GM23338 (cell line): Measurements from ENCODE around the gene KRTCAP2. TPM values are rescaled to one million over a fixed set of nuclear protein-coding genes. Genes with fewer than 3 reads are reported as not detected.
"Not testable (repeated sequence)": the region's sequence is repeated elsewhere in the genome, so short reads cannot be mapped to it uniquely, and the experiment has no call there.

ENCODE experiments used
- ATAC-seq: fragments of 200-7000 bp; cut with Tn5 transposase; 3 replicates; pipeline ENCODE4 v1.9.1; 2020
- DNase-seq: peaks from one replicate; pipeline ENCODE4 v3.0.0-alpha.2; 2015; ENCODE audit warnings: low spot score
- H2AFZ ChIP-seq: fragments of 200-600 bp; sonication (generic); 2 replicates; pipeline ENCODE4 v1.8.0; 2016; ENCODE audit warnings: antibody characterized with exemption, mild to moderate bottlenecking, moderate library complexity
- H3F3A ChIP-seq: fragments of 200-600 bp; sonication (generic); replicated peaks from 2 replicates; pipeline ENCODE4 v1.8.0; 2017; ENCODE audit warnings: antibody characterized with exemption, mixed run types, low read depth
- H3K27ac ChIP-seq: fragments of 200-600 bp; sonication (generic); 2 replicates; pipeline ENCODE4 v1.6.1; 2016; ENCODE audit warnings: low read depth
- H3K27me3 ChIP-seq: fragments of 200-600 bp; sonication (generic); 2 replicates; pipeline ENCODE4 v1.8.0; 2016; ENCODE audit warnings: mild to moderate bottlenecking, mixed run types, moderate library complexity; ENCODE audit not compliant: insufficient read depth
- H3K36me3 ChIP-seq: fragments of 200-600 bp; sonication (generic); 2 replicates; pipeline ENCODE4 v1.8.0; 2016; ENCODE audit warnings: mild to moderate bottlenecking; ENCODE audit not compliant: insufficient read depth
- H3K4me1 ChIP-seq: fragments of 200-600 bp; sonication (generic); 2 replicates; pipeline ENCODE4 v1.8.0; 2016; ENCODE audit warnings: mild to moderate bottlenecking, moderate library complexity; ENCODE audit not compliant: insufficient read depth
- H3K4me2 ChIP-seq: fragments of 200-600 bp; sonication (generic); 2 replicates; pipeline ENCODE4 v1.7.1; 2017; ENCODE audit warnings: mixed run types
- H3K4me3 ChIP-seq: fragments of 200-600 bp; sonication (generic); 2 replicates; pipeline ENCODE4 v1.6.1; 2016; ENCODE audit warnings: mixed run types
- H3K79me2 ChIP-seq: fragments of 200-600 bp; sonication (generic); replicated peaks from 2 replicates; pipeline ENCODE4 v1.8.0; 2017; ENCODE audit warnings: mild to moderate bottlenecking; ENCODE audit not compliant: insufficient read depth
- H3K9me2 ChIP-seq: fragments of 200-600 bp; sonication (generic); 2 replicates; pipeline ENCODE4 v1.8.0; 2017; ENCODE audit not compliant: insufficient read depth
- H4K20me1 ChIP-seq: fragments of 200-600 bp; sonication (generic); replicated peaks from 2 replicates; pipeline ENCODE4 v1.8.0; 2017; ENCODE audit warnings: mild to moderate bottlenecking; ENCODE audit not compliant: insufficient read depth
- H3K27ac Mint-ChIP-seq: 2 replicates; pipeline ENCODE4 v1.8.0; 2020; ENCODE audit warnings: inconsistent platforms, mild to moderate bottlenecking, moderate library complexity, mixed read lengths
- H3K27me3 Mint-ChIP-seq: 3 replicates; pipeline ENCODE4 v1.8.0; 2022; ENCODE audit warnings: low read depth, mild to moderate bottlenecking, moderate library complexity, mixed read lengths, inconsistent platforms; ENCODE audit not compliant: insufficient read depth, poor library complexity
- H3K36me3 Mint-ChIP-seq: 3 replicates; pipeline ENCODE4 v1.8.0; 2021; ENCODE audit warnings: low read depth, mild to moderate bottlenecking, inconsistent platforms, moderate library complexity, mixed read lengths
- H3K4me1 Mint-ChIP-seq: 3 replicates; pipeline ENCODE4 v1.8.0; 2020; ENCODE audit warnings: mild to moderate bottlenecking, inconsistent platforms, mixed read lengths
- H3K4me3 Mint-ChIP-seq: 3 replicates; pipeline ENCODE4 v1.8.0; 2021; ENCODE audit warnings: moderate library complexity, mild to moderate bottlenecking, inconsistent platforms, mixed read lengths
- H3K9me3 Mint-ChIP-seq: 3 replicates; pipeline ENCODE4 v1.8.0; 2020; ENCODE audit warnings: moderate library complexity, mild to moderate bottlenecking, inconsistent platforms, mixed read lengths
- ETS1 ChIP-seq: IDR thresholded peaks from 2 replicates; pipeline ENCODE4 v1.6.1; 2016; ENCODE audit warnings: antibody characterized with exemption
- polyA plus RNA-seq: library from polyadenylated mRNA; unstranded; fragments of >200 nt; fragmentation: Nextera tagmentation; extraction: Ambion mirVana; gene quantifications from 2 replicates; pipeline ENCODE4 v1.2.1, GENCODE V29; 2016
- total RNA-seq: library from RNA; depleted of rRNA; stranded (reverse); fragments of >200 nt; shearing (Covaris generic); gene quantifications from 2 replicates; pipeline ENCODE4 v1.2.3, GENCODE V29; 2014
- TF ChIP-seq, protein P1 (sequence below): fragments of 250-450 bp; sonication (Bioruptor Pico); IDR thresholded peaks from 2 replicates; pipeline ENCODE4 v1.5.0; 2020; ENCODE audit warnings: mild to moderate bottlenecking, moderate library complexity

The KRTCAP2 gene
- total and polyA plus RNA-seq, 2 experiments from 2014 or later: 106 to 579 TPM

- DNase-seq, H3F3A ChIP-seq, H3K4me3 Mint-ChIP-seq, H3K27me3 ChIP-seq, H3K9me3 Mint-ChIP-seq, H3K27me3 Mint-ChIP-seq, H3K4me3 ChIP-seq, H3K36me3 ChIP-seq, H3K4me1 ChIP-seq, H3K36me3 Mint-ChIP-seq, ATAC-seq, H3K4me2 ChIP-seq, H3K9me2 ChIP-seq, H3K79me2 ChIP-seq, H4K20me1 ChIP-seq, H3K27ac Mint-ChIP-seq: not testable (repeated sequence)
- peak overlapping the region; percentile 7; the same call in 1 of the 2 replicates for H3K27ac ChIP-seq
- 0 out of 2 replicates have a peak overlapping the region, but pooled peaks have one; percentile 67 for H2AFZ ChIP-seq
- peaks cover 18% of the 10 kb centered on the region for H3K4me1 Mint-ChIP-seq
These were observed 47.3 kb upstream of the KRTCAP2 start for GRCh38 chr1:155220211-155220965.

- Mint-ChIP-seq H3K27me3 (peaks cover 6% of the 10 kb centered on the region), H3K4me3 (peak overlapping the region; percentile 61), H3K36me3 (peaks cover 10% of the 10 kb centered on the region; the same call in 2 of the 3 replicates), H3K9me3 (no peaks in the 10 kb centered on the region; the same call in 2 of the 3 replicates), H3K4me1 (peaks cover 12% of the 10 kb centered on the region), H3K27ac (peak overlapping the region; percentile 93)
- Histone ChIP-seq H3K9me2 (no peaks in the 10 kb centered on the region), H3K36me3 (no peaks in the 10 kb centered on the region; the same call in 1 of the 2 replicates), H4K20me1 (no peaks in the 10 kb centered on the region), H3K4me1 (no peaks in the 10 kb centered on the region; the same call in 1 of the 2 replicates), H3F3A (no peaks in the 10 kb centered on the region; the same call in 1 of the 2 replicates), H3K27me3 (no peaks in the 10 kb centered on the region), H2AFZ (peak overlapping the region; percentile 67), H3K4me3 (peak overlapping the region; percentile 10; the same call in 1 of the 2 replicates), H3K27ac (peak overlapping the region; percentile 7; the same call in 1 of the 2 replicates), H3K4me2 (peak overlapping the region; percentile 34), H3K79me2 (no peaks in the 10 kb centered on the region)
- ATAC-seq (peak; percentile 88), DNase-seq (peak; percentile 73)
- TF ChIP-seq, protein P1, sequence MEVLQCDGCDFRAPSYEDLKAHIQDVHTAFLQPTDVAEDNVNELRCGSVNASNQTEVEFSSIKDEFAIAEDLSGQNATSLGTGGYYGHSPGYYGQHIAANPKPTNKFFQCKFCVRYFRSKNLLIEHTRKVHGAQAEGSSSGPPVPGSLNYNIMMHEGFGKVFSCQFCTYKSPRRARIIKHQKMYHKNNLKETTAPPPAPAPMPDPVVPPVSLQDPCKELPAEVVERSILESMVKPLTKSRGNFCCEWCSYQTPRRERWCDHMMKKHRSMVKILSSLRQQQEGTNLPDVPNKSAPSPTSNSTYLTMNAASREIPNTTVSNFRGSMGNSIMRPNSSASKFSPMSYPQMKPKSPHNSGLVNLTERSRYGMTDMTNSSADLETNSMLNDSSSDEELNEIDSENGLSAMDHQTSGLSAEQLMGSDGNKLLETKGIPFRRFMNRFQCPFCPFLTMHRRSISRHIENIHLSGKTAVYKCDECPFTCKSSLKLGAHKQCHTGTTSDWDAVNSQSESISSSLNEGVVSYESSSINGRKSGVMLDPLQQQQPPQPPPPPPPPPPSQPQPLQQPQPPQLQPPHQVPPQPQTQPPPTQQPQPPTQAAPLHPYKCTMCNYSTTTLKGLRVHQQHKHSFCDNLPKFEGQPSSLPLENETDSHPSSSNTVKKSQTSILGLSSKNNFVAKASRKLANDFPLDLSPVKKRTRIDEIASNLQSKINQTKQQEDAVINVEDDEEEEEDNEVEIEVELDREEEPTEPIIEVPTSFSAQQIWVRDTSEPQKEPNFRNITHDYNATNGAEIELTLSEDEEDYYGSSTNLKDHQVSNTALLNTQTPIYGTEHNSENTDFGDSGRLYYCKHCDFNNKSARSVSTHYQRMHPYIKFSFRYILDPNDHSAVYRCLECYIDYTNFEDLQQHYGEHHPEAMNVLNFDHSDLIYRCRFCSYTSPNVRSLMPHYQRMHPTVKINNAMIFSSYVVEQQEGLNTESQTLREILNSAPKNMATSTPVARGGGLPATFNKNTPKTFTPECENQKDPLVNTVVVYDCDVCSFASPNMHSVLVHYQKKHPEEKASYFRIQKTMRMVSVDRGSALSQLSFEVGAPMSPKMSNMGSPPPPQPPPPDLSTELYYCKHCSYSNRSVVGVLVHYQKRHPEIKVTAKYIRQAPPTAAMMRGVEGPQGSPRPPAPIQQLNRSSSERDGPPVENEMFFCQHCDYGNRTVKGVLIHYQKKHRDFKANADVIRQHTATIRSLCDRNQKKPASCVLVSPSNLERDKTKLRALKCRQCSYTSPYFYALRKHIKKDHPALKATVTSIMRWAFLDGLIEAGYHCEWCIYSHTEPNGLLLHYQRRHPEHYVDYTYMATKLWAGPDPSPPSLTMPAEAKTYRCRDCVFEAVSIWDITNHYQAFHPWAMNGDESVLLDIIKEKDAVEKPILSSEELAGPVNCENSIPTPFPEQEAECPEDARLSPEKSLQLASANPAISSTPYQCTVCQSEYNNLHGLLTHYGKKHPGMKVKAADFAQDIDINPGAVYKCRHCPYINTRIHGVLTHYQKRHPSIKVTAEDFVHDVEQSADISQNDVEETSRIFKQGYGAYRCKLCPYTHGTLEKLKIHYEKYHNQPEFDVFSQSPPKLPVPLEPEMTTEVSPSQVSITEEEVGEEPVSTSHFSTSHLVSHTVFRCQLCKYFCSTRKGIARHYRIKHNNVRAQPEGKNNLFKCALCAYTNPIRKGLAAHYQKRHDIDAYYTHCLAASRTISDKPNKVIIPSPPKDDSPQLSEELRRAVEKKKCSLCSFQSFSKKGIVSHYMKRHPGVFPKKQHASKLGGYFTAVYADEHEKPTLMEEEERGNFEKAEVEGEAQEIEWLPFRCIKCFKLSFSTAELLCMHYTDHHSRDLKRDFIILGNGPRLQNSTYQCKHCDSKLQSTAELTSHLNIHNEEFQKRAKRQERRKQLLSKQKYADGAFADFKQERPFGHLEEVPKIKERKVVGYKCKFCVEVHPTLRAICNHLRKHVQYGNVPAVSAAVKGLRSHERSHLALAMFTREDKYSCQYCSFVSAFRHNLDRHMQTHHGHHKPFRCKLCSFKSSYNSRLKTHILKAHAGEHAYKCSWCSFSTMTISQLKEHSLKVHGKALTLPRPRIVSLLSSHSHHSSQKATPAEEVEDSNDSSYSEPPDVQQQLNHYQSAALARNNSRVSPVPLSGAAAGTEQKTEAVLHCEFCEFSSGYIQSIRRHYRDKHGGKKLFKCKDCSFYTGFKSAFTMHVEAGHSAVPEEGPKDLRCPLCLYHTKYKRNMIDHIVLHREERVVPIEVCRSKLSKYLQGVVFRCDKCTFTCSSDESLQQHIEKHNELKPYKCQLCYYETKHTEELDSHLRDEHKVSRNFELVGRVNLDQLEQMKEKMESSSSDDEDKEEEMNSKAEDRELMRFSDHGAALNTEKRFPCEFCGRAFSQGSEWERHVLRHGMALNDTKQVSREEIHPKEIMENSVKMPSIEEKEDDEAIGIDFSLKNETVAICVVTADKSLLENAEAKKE (CRISPR knock-in tag): no peak
- TF ChIP-seq ETS1: peak; percentile 76
These were observed 46.5 kb upstream of the KRTCAP2 start for GRCh38 chr1:155219592-155220031.
